Gastroesophageal sphincter (tissue), 3 donors: ENCODE data around the gene TREML4.

Experiments
- CTCF ChIP-seq, 4 experiments: fragments of 200-600 bp in 2 of 4; fragments of 450-650 bp in 2 of 4; sonication (generic) in 1 of 4; IDR thresholded peaks; one replicate each; pipeline ENCODE4 v1.5.1; 2017 to 2019; ENCODE audit warnings: antibody characterized with exemption in 4 of 4, mild to moderate bottlenecking in 2 of 4, moderate library complexity in 2 of 4
- EP300 ChIP-seq: sonication (generic); formaldehyde crosslinking; IDR thresholded peaks from one replicate; pipeline ENCODE4 v1.6.1; 2017; ENCODE audit warnings: antibody characterized with exemption, mild to moderate bottlenecking
- POLR2A ChIP-seq, 2 donors: fragments of 450-650 bp; IDR thresholded peaks; one replicate each; pipeline ENCODE4 v1.6.1; 2017; ENCODE audit warnings: antibody characterized with exemption in 2 of 2, mild to moderate bottlenecking in 2 of 2, moderate library complexity in 1 of 2
- POLR2AphosphoS5 ChIP-seq: sonication (generic); formaldehyde crosslinking; IDR thresholded peaks from one replicate; pipeline ENCODE4 v1.6.1; 2017; ENCODE audit warnings: antibody characterized with exemption

- TF ChIP-seq POLR2A (IDR thresholded peaks at IDR 0.05) (no peak), POLR2AphosphoS5 (no peak), CTCF (IDR thresholded peaks at IDR 0.05) (no peak), EP300 (no peak)
Measured at GRCh38 chr6:41200901-41201763, 27.0 kb upstream of the TREML4 start, which contains the start of gene TREML2.
